GM21515 (cell line): ENCODE data around the gene NSMCE4A.
"Not testable (repeated sequence)": the region's sequence is repeated elsewhere in the genome, so short reads cannot be mapped to it uniquely, and the experiment has no call there.

Experiments
- ATAC-seq: cut with Tn5 transposase; IDR thresholded peaks from one replicate; pipeline ENCODE4 v1.9.1; 2021; ENCODE audit not compliant: unreplicated experiment

NSMCE4A gene, protein sequence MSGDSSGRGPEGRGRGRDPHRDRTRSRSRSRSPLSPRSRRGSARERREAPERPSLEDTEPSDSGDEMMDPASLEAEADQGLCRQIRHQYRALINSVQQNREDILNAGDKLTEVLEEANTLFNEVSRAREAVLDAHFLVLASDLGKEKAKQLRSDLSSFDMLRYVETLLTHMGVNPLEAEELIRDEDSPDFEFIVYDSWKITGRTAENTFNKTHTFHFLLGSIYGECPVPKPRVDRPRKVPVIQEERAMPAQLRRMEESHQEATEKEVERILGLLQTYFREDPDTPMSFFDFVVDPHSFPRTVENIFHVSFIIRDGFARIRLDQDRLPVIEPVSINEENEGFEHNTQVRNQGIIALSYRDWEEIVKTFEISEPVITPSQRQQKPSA

DNA sequence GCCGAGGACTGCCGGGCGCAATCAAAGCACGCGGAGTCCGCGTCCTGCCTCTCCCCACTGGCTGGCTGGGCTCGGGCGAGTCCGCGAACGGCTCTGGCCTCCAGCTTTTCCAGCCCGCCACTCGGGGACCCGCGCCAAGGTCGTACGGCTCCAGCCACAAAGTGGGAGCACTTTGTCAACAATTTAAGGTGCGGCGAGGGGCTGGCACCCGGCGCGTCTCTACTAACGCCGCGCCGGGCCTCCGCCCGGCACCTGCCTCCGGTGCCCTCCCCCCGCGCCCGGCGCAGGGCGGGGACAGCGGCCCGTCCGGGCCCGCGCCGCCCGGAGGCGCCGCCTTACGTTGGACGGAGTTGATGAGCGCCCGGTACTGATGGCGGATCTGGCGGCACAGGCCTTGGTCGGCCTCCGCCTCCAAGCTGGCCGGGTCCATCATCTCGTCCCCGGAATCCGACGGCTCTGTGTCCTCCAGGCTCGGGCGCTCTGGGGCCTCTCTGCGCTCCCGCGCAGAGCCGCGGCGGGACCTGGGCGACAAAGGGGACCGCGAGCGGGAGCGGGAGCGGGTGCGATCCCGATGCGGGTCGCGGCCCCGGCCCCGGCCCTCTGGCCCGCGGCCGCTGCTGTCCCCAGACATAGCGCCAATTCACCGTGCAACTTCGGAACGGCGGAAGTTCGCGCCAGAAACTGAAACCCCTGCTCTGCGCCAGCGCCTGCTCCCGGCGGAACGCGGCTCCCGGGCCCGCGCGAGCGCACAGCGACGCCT lies at the start of gene NSMCE4A:
TSS of gene NSMCE4A (minus strand) at position 683 of the 760 bp plus-strand sequence. CDS start at position 631, 52 bp downstream.
- peak; percentile 88 for ATAC-seq

DNA sequence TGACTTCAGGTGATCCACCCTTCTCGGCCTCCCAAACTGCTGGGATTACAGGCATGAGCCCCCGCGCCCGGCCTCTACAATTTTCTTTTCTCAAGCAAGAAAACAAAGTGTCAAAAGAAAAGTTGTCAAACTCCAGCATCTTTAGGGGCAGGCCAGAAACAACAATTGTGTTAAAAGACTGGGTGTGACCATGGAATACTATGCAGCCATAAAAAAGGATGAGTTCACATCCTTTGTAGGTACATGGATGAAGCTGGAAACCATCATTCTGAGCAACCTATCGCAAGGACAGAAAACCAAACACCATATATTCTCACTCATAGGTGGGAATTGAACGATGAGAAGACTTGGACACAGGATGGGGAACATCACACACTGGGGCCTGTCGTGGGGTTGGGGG lies 48.2 kb upstream of the NSMCE4A start:
- not testable (repeated sequence) for ATAC-seq

DNA sequence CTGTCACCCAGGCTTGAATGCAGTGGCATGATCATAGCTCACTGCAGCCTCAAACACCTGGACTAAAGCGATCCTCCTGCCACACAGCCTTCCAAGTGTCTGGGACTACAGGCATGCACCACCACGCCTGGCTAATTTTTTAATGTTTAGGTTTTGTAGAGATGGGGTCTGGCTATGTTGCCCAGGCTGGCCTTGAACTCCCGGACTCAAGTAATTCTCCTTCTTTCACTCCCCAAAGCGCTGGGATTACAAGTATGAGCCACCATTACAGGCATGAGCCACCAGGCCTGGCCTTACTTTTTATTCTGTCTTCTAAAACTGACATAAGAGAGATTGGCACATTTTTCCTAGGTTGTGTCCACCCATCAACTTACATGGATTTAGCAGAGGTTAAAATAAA lies 47.3 kb upstream of the NSMCE4A start:
- ATAC-seq, result no peak

DNA sequence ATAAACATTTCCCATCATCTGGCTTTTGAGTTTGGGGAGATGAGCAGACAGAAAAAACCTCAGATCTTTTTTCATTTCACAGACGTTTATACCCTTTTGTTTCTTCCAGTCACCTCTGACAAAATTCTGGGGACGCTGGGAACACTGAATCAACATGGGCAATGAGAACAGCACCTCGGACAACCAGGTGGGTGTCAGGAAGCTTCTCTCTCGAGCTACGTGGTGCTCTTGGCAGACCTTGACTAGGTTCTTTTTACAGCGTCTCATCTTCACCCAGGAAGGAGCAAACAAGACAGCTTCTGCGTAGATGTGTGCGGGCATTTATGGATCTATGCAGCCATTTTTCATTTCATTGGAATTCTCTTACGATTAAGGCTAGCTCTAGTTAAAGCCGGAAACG lies 46.8 kb upstream of the NSMCE4A start:
- no peak for ATAC-seq

DNA sequence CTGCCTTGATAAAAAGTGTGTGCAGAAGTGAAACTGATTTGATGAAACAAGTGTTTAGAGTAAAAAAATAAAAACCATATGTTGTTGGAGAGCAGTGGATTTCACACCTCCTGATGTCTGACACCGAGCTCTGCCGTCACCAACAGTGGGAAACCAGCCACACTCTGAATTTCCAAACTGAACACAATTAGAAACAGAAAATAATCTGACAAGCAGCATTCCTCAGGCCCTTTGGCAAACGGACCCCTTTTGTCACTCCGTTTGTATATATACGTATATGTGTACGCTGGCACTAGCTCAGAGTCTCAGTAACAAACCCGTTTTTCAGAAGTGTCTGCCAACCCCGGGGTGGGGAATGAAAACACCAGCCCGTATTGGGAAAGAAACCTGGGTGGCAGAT lies 46.4 kb upstream of the NSMCE4A start:
- ATAC-seq, result no peak

DNA sequence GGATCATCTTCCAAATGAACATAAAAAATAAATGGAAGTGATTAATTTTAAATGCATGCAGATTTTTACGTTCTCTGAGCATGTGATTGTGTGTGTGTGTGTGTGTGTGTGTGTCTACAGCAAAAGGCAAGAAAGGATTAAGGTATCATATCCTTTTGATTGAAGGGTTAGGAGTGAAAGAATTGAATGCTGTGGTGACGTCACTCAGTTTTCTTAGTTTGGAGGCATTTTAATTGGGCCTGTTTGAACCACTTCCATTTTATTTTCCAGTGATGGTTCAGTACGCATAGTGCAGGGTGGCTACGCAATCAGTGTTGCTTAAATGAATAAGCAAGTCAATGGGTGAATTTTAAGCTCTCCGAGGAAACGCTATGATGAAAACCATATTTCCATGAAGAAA lies 45.2 kb upstream of the NSMCE4A start:
- ATAC-seq, result no peak

DNA sequence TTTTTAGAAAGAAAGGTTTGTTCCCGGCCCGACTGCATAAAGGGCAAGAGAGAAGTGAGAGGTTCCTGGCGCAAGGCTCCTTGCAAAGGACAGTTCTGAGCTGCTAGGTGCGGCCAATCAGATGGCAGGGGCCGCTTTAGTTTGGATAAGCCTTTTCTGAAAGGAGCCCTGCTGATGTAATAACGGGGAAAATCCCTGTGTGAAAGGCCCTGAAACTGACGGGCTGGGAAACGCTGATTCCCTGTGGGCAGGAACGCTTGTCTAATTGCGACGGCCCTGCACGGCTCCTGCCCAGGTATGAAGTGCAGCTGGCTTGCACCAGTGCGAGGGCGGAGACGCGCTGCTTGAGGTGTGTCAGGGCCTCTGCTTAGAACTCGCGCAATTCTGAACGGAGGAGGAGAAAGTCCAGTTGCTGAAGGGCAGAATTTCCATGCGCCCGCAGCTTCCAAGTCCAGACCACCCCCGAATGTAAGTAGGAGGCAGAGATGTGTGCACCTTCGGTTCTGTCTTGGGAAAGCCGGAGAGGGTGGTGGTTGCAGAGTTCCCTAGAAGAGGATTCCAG lies 44.5 kb upstream of the NSMCE4A start:
- ATAC-seq, result no peak

DNA sequence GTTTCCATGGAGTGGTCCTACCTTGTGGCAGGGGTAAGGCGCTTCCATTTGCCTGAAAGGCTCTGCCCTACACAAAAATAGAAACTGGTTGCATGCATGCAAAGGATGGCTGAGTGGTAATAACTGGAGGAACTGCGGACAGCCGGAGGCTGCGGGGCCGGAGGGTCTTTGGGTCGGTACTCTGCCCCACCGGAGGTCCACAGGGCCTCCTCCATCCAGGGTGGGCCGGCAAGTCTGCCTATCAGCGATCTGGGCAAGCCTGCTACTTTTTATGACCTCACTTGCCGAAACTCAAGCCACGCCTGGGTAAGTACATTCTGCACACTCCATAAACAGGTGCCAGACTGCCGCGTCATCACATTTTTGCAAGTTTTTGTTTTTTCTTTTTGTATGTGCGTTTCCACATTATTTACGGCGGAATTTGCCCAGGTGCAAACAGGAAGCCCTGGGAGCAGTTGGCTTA lies 44.0 kb upstream of the NSMCE4A start:
- ATAC-seq, result no peak

DNA sequence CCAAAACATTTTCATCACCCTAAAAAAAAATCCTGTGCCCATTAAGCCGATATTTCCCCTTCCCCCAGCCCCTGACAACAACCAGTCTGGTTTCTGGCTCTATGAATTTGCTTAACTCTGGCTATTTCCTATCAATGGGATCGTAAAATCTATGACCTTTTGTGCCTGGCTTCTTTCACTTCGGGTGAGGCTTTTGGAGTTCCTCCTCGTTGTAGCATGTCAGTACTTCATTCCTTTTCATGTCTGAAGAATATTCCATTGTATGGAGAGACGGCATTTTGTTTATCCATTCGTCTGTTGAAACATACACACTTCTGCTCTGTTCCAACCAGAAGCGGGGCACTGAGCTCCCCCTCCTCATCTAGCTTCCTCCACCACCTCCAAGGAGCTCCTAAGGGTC lies 43.5 kb upstream of the NSMCE4A start:
- ATAC-seq, result no peak

DNA sequence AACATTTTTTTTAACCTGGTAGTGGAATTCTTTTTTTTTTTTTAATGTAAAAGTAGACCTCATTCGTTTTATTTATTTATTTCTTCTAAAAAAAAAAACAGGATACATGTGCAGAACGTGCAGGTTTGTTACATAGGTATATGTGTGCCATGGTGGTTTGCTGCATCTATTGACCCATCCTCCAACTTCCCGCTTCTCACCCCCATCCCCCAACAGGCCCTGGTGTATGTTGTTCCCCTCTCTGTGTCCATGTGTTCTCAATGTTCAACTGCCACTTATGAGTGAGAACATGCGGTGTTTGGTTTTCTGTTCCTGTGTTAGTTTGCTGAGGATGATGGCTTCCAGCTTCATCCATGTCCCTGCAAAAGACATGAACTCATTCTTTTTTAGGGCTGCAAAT lies 42.9 kb upstream of the NSMCE4A start:
- not testable (repeated sequence) for ATAC-seq

DNA sequence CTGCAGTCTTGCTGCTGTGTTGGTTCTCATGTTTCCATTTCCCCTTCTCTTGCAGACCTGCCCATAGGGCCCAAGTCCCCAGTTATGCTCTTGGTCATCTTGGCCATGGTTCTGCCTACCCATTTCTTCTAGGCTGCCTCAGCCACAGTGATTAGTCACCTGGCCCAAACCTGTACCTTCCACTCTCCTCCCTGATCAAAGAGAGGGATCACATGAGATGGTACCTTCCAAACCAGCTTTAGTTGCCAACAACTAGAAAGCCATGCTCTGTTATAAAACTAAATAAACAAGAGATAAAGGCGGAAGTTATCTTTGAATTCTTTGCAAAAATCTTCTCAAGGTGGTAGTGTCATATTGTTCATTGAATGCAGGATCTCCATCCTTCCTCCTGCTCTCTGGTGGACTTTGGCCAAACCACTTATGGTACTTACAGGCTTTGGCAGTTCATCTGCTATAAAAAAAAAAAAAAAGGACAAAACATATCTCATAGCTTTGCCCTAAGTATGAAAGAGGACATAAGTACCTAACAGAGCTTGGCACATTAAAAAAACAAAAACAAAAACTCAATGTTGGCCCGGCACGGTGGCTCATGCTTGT lies 39.7 kb upstream of the NSMCE4A start:
- no peak for ATAC-seq

DNA sequence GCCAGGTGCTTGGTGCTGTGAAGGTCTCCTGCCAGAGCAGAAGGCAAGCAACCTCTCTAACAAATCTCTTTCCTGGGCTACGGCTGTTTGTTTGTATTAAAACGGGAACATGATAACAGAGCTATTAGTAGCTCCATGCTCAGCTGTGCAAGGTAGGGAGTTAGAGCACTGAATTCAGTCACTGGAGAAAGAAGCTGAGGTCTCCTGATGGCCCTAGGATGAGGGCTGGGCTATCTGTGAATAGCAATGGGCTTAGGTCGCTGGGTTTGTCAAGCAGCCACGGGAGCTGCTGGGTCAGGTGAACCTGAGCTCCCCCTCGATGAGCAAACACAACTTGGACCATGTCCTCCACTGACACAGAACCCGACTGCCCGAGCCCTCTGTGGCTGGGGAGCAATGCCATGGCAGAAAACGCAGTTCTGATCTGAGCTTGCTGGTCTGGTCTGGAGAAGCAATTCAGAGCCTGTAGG lies 38.3 kb upstream of the NSMCE4A start:
- no peak for ATAC-seq

DNA sequence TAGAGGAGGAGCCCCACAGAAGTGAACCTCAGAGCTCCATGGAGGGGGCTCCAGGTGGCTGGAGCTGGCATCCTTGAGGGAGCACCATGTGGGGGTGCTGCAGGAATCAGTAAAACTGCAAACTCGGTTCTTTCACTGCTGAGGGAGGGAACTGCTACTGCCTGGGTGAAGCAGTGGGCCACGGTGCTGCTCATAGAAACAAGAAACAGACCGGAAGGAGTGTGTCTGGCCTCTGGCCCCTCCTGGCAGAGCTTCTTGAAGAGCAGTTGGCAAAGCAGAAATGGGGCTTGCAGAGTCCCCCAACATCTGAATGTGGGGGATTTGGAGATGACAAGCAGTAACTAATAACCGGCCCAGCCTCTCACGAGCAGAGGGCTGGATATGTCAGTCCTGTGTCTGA lies 37.7 kb upstream of the NSMCE4A start:
- no peak for ATAC-seq

DNA sequence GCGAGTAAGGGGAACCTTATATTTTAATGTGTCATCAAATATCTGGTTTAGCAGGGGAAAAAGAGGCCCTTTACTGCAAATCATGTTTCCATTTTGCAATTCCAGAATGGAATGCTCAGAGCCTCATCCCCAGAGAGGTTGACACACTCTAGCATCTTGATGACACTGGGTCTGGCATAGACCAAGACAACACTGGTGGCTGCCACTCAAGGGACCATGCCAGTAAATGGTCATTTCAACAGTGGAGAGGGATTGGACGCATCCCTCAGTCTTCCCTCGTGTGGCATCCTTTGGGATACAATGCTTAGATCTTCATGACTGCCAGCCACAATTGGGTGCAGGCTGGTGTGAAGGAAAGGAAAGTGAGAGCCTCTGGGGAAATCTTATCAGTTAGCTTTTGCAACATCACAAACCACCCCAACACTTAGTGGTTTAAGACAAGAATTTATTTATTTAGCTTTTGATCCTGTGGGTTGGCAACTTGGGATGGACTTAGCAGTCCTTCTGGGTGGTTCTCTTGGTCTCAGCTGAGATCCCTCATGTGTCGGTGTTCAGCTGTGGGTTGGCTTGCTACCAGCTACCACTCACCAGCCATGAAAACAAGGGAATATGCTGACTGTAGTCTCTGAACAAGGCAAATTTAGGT lies 35.5 kb upstream of the NSMCE4A start:
- ATAC-seq, result no peak

DNA sequence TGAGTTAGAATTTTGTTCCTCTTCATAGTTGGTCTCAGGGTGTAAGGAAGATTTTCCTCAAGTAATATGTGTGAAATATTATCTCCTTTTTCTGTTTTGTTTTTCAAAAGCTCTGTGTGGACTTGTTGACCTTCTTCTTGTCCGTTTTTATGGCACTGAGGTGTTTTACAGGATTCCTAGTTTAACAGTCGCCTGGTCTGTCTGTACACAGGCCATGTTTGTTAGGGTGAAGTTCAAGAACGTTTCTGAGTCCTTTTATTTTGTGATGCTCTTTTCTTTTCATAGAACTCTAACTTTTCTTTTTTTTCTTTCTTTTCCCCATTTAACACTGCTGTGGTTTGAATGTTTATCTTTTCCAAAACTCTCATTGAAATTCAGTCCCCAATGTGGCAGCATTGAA lies 32.4 kb upstream of the NSMCE4A start:
- no peak for ATAC-seq

DNA sequence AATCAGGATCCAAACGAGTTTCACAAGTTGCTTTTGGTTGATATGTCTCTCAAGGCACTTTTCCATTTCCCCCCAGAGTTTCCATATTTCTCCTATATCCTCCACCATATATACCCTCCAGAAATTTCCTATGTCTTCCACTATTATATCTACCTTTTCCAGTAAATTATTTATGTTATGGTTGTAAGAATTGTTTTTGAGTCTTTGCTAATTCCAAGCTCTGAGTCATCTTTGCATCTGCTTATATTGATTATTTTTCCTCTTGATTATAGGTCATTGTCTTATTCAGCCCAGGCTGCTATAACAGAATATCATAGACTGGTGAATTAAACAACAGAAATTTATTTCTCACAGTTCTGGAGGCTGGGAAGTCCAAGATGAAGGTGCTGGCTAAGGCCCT lies 26.7 kb upstream of the NSMCE4A start:
- ATAC-seq, result no peak

DNA sequence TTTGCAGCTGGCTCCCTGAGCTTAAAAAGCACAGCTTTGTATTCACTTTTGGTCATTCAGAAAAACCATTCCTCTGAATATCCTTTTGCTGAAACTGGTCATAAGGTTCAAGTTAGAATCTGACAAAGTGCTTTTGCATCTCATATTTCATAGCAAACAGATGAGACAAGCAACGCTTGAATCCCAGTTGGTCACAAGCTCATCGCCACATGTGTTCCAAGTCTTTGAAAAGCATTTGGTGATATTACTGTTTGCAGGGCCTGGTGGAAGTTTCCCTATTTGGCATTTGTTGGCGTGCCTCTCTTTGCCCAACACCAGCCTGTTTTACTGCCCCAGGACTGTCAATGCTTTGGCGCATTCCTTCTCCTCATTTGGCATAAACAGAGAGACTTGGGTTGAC lies 24.3 kb upstream of the NSMCE4A start:
- ATAC-seq, result no peak

DNA sequence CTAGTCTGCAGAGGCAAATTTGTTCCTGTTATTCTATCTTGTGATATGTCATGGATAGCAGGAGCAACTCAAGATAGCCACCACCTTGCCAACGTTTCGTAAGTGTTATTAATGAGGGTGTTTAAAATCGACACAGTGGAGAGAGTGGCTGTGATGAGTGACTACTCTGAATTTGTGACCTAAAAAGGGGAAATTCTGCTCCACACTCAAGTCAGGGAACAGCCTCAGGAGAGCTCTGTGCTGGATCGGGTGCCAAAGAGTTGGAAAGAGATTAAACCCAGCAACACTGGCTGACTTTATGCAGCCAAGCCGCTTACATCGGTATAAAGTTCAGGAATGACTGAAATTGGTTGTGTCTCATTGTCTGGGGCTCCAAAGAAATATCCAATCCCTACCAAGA lies 23.4 kb upstream of the NSMCE4A start:
- ATAC-seq, result no peak

DNA sequence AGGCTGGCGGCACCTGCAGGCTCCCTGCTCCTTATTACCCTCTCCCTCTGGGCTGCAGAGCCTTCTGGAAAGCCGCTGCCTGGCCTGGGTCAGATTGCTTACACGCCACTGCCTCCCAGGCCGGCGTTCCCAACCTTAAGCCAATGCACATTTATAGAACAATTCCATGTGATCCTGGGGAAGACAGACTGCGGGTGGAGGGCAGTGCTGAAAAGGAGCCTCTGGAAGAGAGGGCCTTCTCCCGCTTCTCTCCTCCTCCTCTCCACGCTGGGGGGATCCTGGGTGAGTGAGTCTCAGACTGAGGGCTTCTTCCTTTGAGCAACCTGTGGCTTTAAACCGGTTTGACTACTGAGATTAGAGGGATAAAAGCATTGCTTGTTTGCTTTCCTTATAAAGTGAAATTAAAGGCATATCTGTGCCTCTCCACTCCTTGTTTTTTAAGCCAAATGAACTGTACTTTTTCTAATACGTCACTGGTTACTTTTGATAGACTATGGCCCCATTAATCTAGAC lies 19.5 kb upstream of the NSMCE4A start:
- no peak for ATAC-seq

DNA sequence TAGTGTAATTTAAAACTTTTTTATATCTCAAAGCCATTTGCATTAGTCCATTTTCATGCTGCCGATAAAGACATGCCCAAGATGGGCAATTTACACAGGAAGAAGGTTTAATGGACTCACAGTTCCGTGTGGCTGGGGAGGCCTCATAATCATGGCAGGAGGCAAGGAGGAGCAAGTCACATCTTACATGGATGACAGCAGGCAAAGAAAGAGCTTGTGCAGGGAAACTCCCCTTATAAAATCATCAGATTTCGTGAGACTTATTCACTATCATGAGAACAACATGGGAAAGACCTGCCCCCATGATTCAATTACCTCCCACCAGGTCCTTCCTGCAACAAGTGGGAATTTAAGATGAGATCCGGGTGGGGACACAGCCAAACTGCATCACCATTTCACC lies 16.7 kb upstream of the NSMCE4A start:
- not testable (repeated sequence) for ATAC-seq
